HepG2 (cell line): Measurements from ENCODE around the gene HAUS5. TPM values are rescaled to one million over a fixed set of nuclear protein-coding genes. Genes with fewer than 3 reads are reported as not detected.

Experiments
- AGO2 ChIP-seq: fragments of 200-400 bp; formaldehyde crosslinking; optimal IDR thresholded peaks from 2 replicates; pipeline ENCODE3; 2017; ENCODE audit warnings: mild to moderate bottlenecking, low read depth, low read length, moderate library complexity
- CREM ChIP-seq, 2 experiments: sonication (generic) in 1 of 2; formaldehyde crosslinking in 1 of 2; IDR thresholded peaks; 2 replicates each; pipeline versions ENCODE4 v1.4.0 to v1.6.1; 2016 to 2020; ENCODE audit warnings: antibody characterized with exemption in 1 of 2, mild to moderate bottlenecking in 1 of 2, missing genetic modification reagents in 1 of 2
- ELF3 ChIP-seq: IDR thresholded peaks from 2 replicates; pipeline ENCODE4 v1.6.1; 2016; ENCODE audit warnings: missing genetic modification reagents, missing compliant biosample characterization
- FOXK1 ChIP-seq: sonication (generic); formaldehyde crosslinking; IDR thresholded peaks from 2 replicates; pipeline ENCODE4 v1.4.0; 2020; ENCODE audit warnings: low read depth, missing genetic modification reagents, borderline replicate concordance
- KAT7 ChIP-seq: IDR thresholded peaks from 2 replicates; pipeline ENCODE4 v1.6.1; 2018; ENCODE audit warnings: borderline replicate concordance, missing compliant biosample characterization
- LCORL ChIP-seq, 2 experiments: fragments of 450-650 bp in 1 of 2; sonication (generic) in 1 of 2; formaldehyde crosslinking in 1 of 2; IDR thresholded peaks; 2 replicates each; pipeline versions ENCODE4 v1.5.0 to v1.6.1; 2017 to 2020; ENCODE audit warnings: antibody characterized with exemption in 1 of 2, missing genetic modification reagents in 1 of 2
- RXRA ChIP-seq: sonication (generic); formaldehyde crosslinking; IDR thresholded peaks from 2 replicates; pipeline ENCODE4 v1.5.1; 2020; ENCODE audit warnings: missing genetic modification reagents
- SIN3A ChIP-seq: IDR thresholded peaks from 2 replicates; pipeline ENCODE4 v1.6.1; 2011; ENCODE audit warnings: low read depth, mild to moderate bottlenecking, control low read depth, low read length, borderline replicate concordance
- SRF ChIP-seq: IDR thresholded peaks from 2 replicates; pipeline ENCODE4 v1.6.1; 2011; ENCODE audit warnings: mild to moderate bottlenecking, low read depth, low read length, moderate library complexity
- TAF1 ChIP-seq: sonication (generic); formaldehyde crosslinking; IDR thresholded peaks from 2 replicates; pipeline ENCODE4 v1.4.0; 2020; ENCODE audit warnings: missing genetic modification reagents
- ZFAT ChIP-seq: sonication (generic); formaldehyde crosslinking; conservative IDR thresholded peaks from 2 replicates; pipeline ENCODE4 v1.8.1; 2023; ENCODE audit warnings: missing genetic modification reagents, inconsistent platforms
- ZFY ChIP-seq: sonication (generic); formaldehyde crosslinking; IDR thresholded peaks from 2 replicates; pipeline ENCODE4 v1.4.0; 2020; ENCODE audit warnings: missing genetic modification reagents
- ZIK1 ChIP-seq: sonication (generic); formaldehyde crosslinking; IDR thresholded peaks from 2 replicates; pipeline ENCODE4 v1.5.0; 2020; ENCODE audit warnings: mild to moderate bottlenecking, low read depth, missing genetic modification reagents, borderline replicate concordance
- ZNF124 ChIP-seq: sonication (generic); formaldehyde crosslinking; IDR thresholded peaks from 2 replicates; pipeline ENCODE4 v1.4.0; 2020; ENCODE audit warnings: missing genetic modification reagents
- ZNF232 ChIP-seq: sonication (generic); formaldehyde crosslinking; IDR thresholded peaks from 2 replicates; pipeline ENCODE4 v1.4.0; 2020; ENCODE audit warnings: missing genetic modification reagents, borderline replicate concordance
- ZNF337 ChIP-seq: sonication (generic); formaldehyde crosslinking; IDR thresholded peaks from 2 replicates; pipeline ENCODE4 v1.5.1; 2020; ENCODE audit warnings: missing genetic modification reagents, low read depth, mild to moderate bottlenecking, borderline replicate concordance
- ZNF446 ChIP-seq: sonication (generic); formaldehyde crosslinking; IDR thresholded peaks from 2 replicates; pipeline ENCODE4 v1.5.0; 2020; ENCODE audit warnings: mild to moderate bottlenecking, missing genetic modification reagents
- ZNF605 ChIP-seq: sonication (generic); formaldehyde crosslinking; IDR thresholded peaks from 2 replicates; pipeline ENCODE4 v1.8.0; 2022; ENCODE audit warnings: mild to moderate bottlenecking, missing genetic modification reagents
- ZNF713 ChIP-seq: sonication (generic); formaldehyde crosslinking; IDR thresholded peaks from 2 replicates; pipeline ENCODE4 v1.4.0; 2020; ENCODE audit warnings: mild to moderate bottlenecking, missing genetic modification reagents
- ZNF747 ChIP-seq: sonication (generic); formaldehyde crosslinking; IDR thresholded peaks from 2 replicates; pipeline ENCODE4 v1.8.1; 2023; ENCODE audit warnings: missing genetic modification reagents, mild to moderate bottlenecking, borderline replicate concordance
- ZSCAN25 ChIP-seq: sonication (generic); formaldehyde crosslinking; IDR thresholded peaks from 2 replicates; pipeline ENCODE4 v1.8.0; 2022; ENCODE audit warnings: mild to moderate bottlenecking, missing genetic modification reagents
- polyA plus RNA-seq, 8 experiments: library from polyadenylated mRNA; depleted of rRNA in 3 of 8; stranded (reverse) in 7 of 8; unstranded in 1 of 8; fragments of >200 nt; fragmentation: Illumina TruSeq in 4 of 8; extraction: Trizol in 4 of 8; gene quantifications; 2 replicates each; pipeline versions ENCODE4 v1.2.1 to v1.2.3, GENCODE V29; 2011 to 2016; ENCODE audit warnings: low read depth in 4 of 8, missing spikeins in 1 of 8, mixed read lengths in 1 of 8; ENCODE audit not compliant: insufficient read depth in 1 of 8
- total RNA-seq, 5 experiments: library from RNA; depleted of rRNA; stranded (reverse); fragments of >200 nt; fragmentation: Illumina TruSeq; extraction: Trizol; gene quantifications; 2 replicates each; pipeline ENCODE4 v1.2.3, GENCODE V29; 2016; ENCODE audit warnings: low read depth in 1 of 5
- TF ChIP-seq, protein P1 (sequence below): sonication (generic); formaldehyde crosslinking; IDR thresholded peaks from 2 replicates; pipeline ENCODE4 v1.5.1; 2020; ENCODE audit warnings: missing genetic modification reagents, mild to moderate bottlenecking, borderline replicate concordance
- TF ChIP-seq, protein P2 (sequence below): sonication (generic); formaldehyde crosslinking; conservative IDR thresholded peaks from 2 replicates; pipeline ENCODE4 v1.8.0; 2022; ENCODE audit warnings: low read depth, missing genetic modification reagents

Gene HAUS5
- total and polyA plus RNA-seq, 2 of the 13 experiments (the other 11 are each of a cell fraction or from before 2014, with no cell fraction given) = 10.3 to 17.7 TPM

DNA sequence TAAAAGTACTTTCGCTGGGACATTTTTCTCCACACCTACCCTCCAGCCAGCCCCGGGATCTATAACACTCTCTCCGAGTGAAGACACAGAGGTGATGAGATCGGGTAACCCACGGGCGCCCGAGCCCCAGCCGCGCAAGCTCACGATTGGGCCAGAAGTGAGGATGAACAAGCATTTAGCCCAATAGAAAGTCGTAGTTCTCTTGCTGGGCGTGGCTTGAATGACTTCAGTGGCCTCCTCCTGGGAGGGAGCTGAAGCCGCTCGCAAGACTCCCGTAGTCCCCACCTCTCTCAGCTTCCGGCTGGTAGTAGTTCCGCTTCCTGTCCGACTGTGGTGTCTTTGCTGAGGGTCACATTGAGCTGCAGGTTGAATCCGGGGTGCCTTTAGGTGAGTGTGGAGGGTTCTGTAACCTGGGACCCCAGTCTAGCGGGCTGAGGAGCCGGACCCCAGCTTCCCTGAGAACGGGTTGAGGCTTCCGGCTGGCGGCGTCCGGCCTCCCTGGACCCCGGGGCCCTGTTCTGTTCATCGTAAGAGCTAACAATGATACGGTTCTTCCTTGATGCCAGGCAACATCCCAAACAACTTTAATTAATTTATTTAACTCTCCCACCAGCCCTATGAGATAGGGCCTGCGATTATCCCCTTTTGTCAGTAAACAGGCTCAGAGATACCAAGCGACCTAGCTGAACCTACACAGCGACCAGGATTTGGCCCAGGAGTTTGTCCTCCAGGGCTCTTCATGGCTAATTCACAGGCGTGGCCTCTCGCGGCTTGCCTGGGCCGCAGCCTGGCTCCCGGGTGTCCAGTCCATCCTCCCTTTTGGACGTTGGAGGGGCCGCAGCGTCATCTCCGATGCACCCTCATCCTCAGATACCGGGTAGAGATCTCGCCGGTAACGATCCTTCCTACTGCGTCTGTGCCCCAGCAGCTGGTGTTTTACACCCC is 35.8 kb downstream of the HAUS5 start, which contains the start of gene COX6B1 (continued):
- peak; percentile 64; the same call in 1 of the 2 replicates for TF ChIP-seq ZNF605 (CRISPR knock-in tag)
- TF ChIP-seq SRF = no peak
- no peak for TF ChIP-seq FOXK1 (CRISPR knock-in tag)
- TF ChIP-seq ZNF446 (CRISPR knock-in tag) = no peak
- peak; percentile 18; the same call in 1 of the 2 replicates for TF ChIP-seq RXRA (CRISPR knock-in tag)
- TF ChIP-seq ZNF747 (CRISPR knock-in tag) = no peak
- TF ChIP-seq KAT7 = peak; percentile 45; the same call in 1 of the 2 replicates
- 0 out of 2 replicates have a peak, but pooled peaks have one; percentile 48 for TF ChIP-seq ZSCAN25 (CRISPR knock-in tag)
- TF ChIP-seq ZNF713 (CRISPR knock-in tag) = no peak
- peak; percentile 63 for TF ChIP-seq CREM (IDR thresholded peaks at IDR 0.05)
- no peak for TF ChIP-seq CREM (CRISPR knock-in tag; IDR thresholded peaks at IDR 0.05)
- peak; percentile 83 for TF ChIP-seq SIN3A
- no peak; the same call in 1 of the 2 replicates for TF ChIP-seq ZNF232 (CRISPR knock-in tag)
- TF ChIP-seq ZIK1 (CRISPR knock-in tag) = no peak
- no peak for TF ChIP-seq LCORL (IDR thresholded peaks at IDR 0.05)
- TF ChIP-seq LCORL (CRISPR knock-in tag; IDR thresholded peaks at IDR 0.05) = no peak
- TF ChIP-seq ZNF337 (CRISPR knock-in tag) = no peak
- TF ChIP-seq ZFAT (CRISPR knock-in tag) = no peak
- TF ChIP-seq, protein P1, sequence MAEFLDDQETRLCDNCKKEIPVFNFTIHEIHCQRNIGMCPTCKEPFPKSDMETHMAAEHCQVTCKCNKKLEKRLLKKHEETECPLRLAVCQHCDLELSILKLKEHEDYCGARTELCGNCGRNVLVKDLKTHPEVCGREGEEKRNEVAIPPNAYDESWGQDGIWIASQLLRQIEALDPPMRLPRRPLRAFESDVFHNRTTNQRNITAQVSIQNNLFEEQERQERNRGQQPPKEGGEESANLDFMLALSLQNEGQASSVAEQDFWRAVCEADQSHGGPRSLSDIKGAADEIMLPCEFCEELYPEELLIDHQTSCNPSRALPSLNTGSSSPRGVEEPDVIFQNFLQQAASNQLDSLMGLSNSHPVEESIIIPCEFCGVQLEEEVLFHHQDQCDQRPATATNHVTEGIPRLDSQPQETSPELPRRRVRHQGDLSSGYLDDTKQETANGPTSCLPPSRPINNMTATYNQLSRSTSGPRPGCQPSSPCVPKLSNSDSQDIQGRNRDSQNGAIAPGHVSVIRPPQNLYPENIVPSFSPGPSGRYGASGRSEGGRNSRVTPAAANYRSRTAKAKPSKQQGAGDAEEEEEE (CRISPR knock-in tag) = no peak
- TF ChIP-seq AGO2 = peak; percentile 20
- peak; percentile 81 for TF ChIP-seq TAF1 (CRISPR knock-in tag)
- no peak for TF ChIP-seq ZNF124 (CRISPR knock-in tag)
- peak; percentile 94 for TF ChIP-seq ELF3 (CRISPR knock-in tag)
- TF ChIP-seq, protein P2, sequence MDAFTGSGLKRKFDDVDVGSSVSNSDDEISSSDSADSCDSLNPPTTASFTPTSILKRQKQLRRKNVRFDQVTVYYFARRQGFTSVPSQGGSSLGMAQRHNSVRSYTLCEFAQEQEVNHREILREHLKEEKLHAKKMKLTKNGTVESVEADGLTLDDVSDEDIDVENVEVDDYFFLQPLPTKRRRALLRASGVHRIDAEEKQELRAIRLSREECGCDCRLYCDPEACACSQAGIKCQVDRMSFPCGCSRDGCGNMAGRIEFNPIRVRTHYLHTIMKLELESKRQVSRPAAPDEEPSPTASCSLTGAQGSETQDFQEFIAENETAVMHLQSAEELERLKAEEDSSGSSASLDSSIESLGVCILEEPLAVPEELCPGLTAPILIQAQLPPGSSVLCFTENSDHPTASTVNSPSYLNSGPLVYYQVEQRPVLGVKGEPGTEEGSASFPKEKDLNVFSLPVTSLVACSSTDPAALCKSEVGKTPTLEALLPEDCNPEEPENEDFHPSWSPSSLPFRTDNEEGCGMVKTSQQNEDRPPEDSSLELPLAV (CRISPR knock-in tag) = no peak
- TF ChIP-seq ZFY = peak; percentile 78
